HepG2 (cell line): Measurements from ENCODE around the gene METTL2A. TPM values are rescaled to one million over a fixed set of nuclear protein-coding genes. Genes with fewer than 3 reads are reported as not detected.

Source experiments
- ASH2L ChIP-seq: fragments of 300-600, 200-600 bp; sonication (generic); IDR thresholded peaks from 2 replicates; pipeline ENCODE4 v1.7.0; 2017; ENCODE audit warnings: low read depth, mild to moderate bottlenecking, moderate library complexity, mixed read lengths, low read length; ENCODE audit not compliant: insufficient read length
- CBX1 ChIP-seq: IDR thresholded peaks from one replicate; pipeline ENCODE4 v1.6.1; 2016; ENCODE audit warnings: antibody characterized with exemption, low read depth
- DNMT3B ChIP-seq: conservative IDR thresholded peaks from 2 replicates; pipeline ENCODE4 v1.6.1; 2016; ENCODE audit warnings: missing biosample characterization, control low read depth
- FOXC1 ChIP-seq: sonication (generic); formaldehyde crosslinking; IDR thresholded peaks from 2 replicates; pipeline ENCODE4 v1.8.0; 2022; ENCODE audit warnings: mild to moderate bottlenecking, missing genetic modification reagents, borderline replicate concordance
- GABPA ChIP-seq, 2 experiments: IDR thresholded peaks; 2 replicates each; pipeline ENCODE4 v1.6.1; 2011 to 2016; ENCODE audit warnings: low read depth in 2 of 2, low read length in 1 of 2, missing biosample characterization in 1 of 2, missing genetic modification characterization in 1 of 2
- MIER3 ChIP-seq: IDR thresholded peaks from 2 replicates; pipeline ENCODE4 v1.6.1; 2016; ENCODE audit warnings: missing compliant biosample characterization, borderline replicate concordance
- NFKBIZ ChIP-seq: IDR thresholded peaks from 2 replicates; pipeline ENCODE4 v1.6.1; 2018; ENCODE audit warnings: missing genetic modification reagents, missing compliant biosample characterization
- POGZ ChIP-seq: sonication (generic); formaldehyde crosslinking; IDR thresholded peaks from 2 replicates; pipeline ENCODE4 v1.4.0; 2020; ENCODE audit warnings: mild to moderate bottlenecking, missing genetic modification reagents
- SKI ChIP-seq: fragments of 450-650 bp; IDR thresholded peaks from one replicate; pipeline ENCODE4 v1.6.1; 2018; ENCODE audit warnings: mild to moderate bottlenecking; ENCODE audit not compliant: partially characterized antibody
- ZFP90 ChIP-seq: sonication (generic); formaldehyde crosslinking; IDR thresholded peaks from 2 replicates; pipeline ENCODE4 v1.8.0; 2022; ENCODE audit warnings: missing genetic modification reagents, mild to moderate bottlenecking, inconsistent platforms, borderline replicate concordance
- ZNF160 ChIP-seq: sonication (generic); formaldehyde crosslinking; IDR thresholded peaks from 2 replicates; pipeline ENCODE4 v1.8.0; 2022; ENCODE audit warnings: mild to moderate bottlenecking, inconsistent platforms, missing genetic modification reagents
- ZNF546 ChIP-seq: sonication (generic); formaldehyde crosslinking; conservative IDR thresholded peaks from 2 replicates; pipeline ENCODE4 v1.8.1; 2023; ENCODE audit warnings: mild to moderate bottlenecking, missing genetic modification reagents
- ZNF674 ChIP-seq: sonication (generic); formaldehyde crosslinking; IDR thresholded peaks from 2 replicates; pipeline ENCODE4 v1.5.0; 2020; ENCODE audit warnings: low read depth, mild to moderate bottlenecking, missing genetic modification reagents
- ZNF772 ChIP-seq: sonication (generic); formaldehyde crosslinking; IDR thresholded peaks from 2 replicates; pipeline ENCODE4 v1.5.0; 2020; ENCODE audit warnings: mild to moderate bottlenecking, missing genetic modification reagents
- polyA plus RNA-seq, 8 experiments: library from polyadenylated mRNA; depleted of rRNA in 3 of 8; stranded (reverse) in 7 of 8; unstranded in 1 of 8; fragments of >200 nt; fragmentation: Illumina TruSeq in 4 of 8; extraction: Trizol in 4 of 8; gene quantifications; 2 replicates each; pipeline versions ENCODE4 v1.2.1 to v1.2.3, GENCODE V29; 2011 to 2016; ENCODE audit warnings: low read depth in 4 of 8, missing spikeins in 1 of 8, mixed read lengths in 1 of 8; ENCODE audit not compliant: insufficient read depth in 1 of 8
- total RNA-seq, 5 experiments: library from RNA; depleted of rRNA; stranded (reverse); fragments of >200 nt; fragmentation: Illumina TruSeq; extraction: Trizol; gene quantifications; 2 replicates each; pipeline ENCODE4 v1.2.3, GENCODE V29; 2016; ENCODE audit warnings: low read depth in 1 of 5
- TF ChIP-seq, protein P1 (sequence below): conservative IDR thresholded peaks from 2 replicates; pipeline ENCODE4 v1.6.1; 2018; ENCODE audit warnings: missing genetic modification reagents
- TF ChIP-seq, protein P2 (sequence below): sonication (generic); formaldehyde crosslinking; IDR thresholded peaks from 2 replicates; pipeline ENCODE4 v1.8.1; 2023; ENCODE audit warnings: mild to moderate bottlenecking, inconsistent platforms, moderate library complexity, missing genetic modification reagents, borderline replicate concordance
- TF ChIP-seq, protein P3 (sequence below): sonication (generic); formaldehyde crosslinking; IDR thresholded peaks from 2 replicates; pipeline ENCODE4 v1.8.0; 2022; ENCODE audit warnings: missing genetic modification reagents, mild to moderate bottlenecking, inconsistent platforms, borderline replicate concordance
- TF ChIP-seq, protein P4 (sequence below): sonication (generic); formaldehyde crosslinking; IDR thresholded peaks from 2 replicates; pipeline ENCODE4 v1.4.0; 2020; ENCODE audit warnings: mild to moderate bottlenecking, low read depth, missing genetic modification reagents
- TF ChIP-seq, protein P5 (sequence below): sonication (generic); formaldehyde crosslinking; IDR thresholded peaks from 2 replicates; pipeline ENCODE4 v1.4.0; 2020; ENCODE audit warnings: missing genetic modification reagents

The METTL2A gene
- total and polyA plus RNA-seq, 2 of the 13 experiments (the other 11 are each of a cell fraction or from before 2014, with no cell fraction given): 15.6 to 32.3 TPM

DNA sequence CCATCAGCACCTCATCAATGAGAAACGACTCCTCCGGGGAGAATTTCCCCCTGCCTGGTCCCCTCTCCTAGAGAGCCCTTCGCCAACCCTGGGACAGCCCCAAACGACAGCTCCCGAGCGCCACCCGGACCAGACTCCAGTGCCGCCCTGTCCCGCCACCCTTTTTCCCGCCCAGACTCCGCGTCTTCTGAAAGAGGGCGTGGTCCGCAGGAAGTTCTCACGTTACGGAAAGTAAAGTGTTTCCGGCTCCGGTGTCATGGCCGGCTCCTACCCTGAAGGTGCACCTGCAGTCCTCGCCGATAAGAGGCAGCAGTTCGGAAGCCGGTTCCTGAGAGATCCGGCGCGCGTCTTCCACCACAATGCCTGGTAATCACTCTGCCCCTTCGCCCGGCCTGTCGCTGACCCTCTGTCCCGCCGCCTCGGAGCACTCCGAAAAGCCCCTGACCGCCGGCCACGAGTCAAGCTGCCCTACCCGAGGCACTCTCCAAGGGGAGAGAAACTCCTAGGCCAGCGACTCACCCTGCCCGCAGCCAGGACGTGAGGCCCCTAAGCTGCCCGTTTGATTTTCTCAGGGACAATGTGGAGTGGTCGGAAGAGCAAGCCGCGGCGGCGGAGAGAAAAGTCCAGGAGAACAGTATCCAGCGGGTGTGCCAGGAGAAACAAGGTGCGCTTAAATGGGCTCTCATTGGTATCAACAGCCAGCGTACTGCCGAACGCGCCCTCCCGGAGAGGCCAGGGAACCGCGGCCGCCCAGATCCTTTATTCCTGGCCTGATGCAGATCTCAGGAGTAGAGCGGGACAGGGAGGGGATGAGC is at the start of gene METTL2A (continued):
- TF ChIP-seq ASH2L (peak; percentile 88), MIER3 (CRISPR knock-in tag) (peak; percentile 58; the same call in 1 of the 2 replicates), ZNF674 (CRISPR knock-in tag) (0 out of 2 replicates have a peak, but pooled peaks have one; percentile 58), CBX1 (peak; percentile 94), GABPA (IDR thresholded peaks at IDR 0.05; ENCODE audit: low read depth, low read length) (peak; percentile 86), GABPA (CRISPR knock-in tag; IDR thresholded peaks at IDR 0.05; ENCODE audit: low read depth) (peak; percentile 97), POGZ (CRISPR knock-in tag) (peak; percentile 95), ZNF546 (peak; percentile 89; the same call in 1 of the 2 replicates), FOXC1 (CRISPR knock-in tag) (peak; percentile 87; the same call in 1 of the 2 replicates), DNMT3B (CRISPR knock-in tag) (peak; percentile 63; the same call in 1 of the 2 replicates), NFKBIZ (CRISPR knock-in tag) (peak; percentile 49; the same call in 1 of the 2 replicates), ZNF772 (CRISPR knock-in tag) (peak; percentile 95; the same call in 1 of the 2 replicates), ZFP90 (CRISPR knock-in tag) (peak; percentile 78; the same call in 1 of the 2 replicates), SKI (peak; percentile 67), ZNF160 (peak; percentile 49; the same call in 1 of the 2 replicates)
- TF ChIP-seq, protein P1, sequence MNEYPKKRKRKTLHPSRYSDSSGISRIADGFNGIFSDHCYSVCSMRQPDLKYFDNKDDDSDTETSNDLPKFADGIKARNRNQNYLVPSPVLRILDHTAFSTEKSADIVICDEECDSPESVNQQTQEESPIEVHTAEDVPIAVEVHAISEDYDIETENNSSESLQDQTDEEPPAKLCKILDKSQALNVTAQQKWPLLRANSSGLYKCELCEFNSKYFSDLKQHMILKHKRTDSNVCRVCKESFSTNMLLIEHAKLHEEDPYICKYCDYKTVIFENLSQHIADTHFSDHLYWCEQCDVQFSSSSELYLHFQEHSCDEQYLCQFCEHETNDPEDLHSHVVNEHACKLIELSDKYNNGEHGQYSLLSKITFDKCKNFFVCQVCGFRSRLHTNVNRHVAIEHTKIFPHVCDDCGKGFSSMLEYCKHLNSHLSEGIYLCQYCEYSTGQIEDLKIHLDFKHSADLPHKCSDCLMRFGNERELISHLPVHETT (CRISPR knock-in tag): peak; percentile 71; the same call in 1 of the 2 replicates
- TF ChIP-seq, protein P2, sequence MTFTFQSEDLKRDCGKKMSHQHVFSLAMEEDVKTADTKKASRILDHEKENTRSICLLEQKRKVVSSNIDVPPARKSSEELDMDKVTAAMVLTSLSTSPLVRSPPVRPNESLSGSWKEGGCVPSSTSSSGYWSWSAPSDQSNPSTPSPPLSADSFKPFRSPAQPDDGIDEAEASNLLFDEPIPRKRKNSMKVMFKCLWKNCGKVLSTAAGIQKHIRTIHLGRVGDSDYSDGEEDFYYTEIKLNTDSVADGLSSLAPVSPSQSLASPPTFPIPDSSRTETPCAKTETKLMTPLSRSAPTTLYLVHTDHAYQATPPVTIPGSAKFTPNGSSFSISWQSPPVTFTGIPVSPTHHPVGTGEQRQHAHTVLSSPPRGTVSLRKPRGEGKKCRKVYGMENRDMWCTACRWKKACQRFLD: peak; percentile 83; the same call in 1 of the 2 replicates
- TF ChIP-seq, protein P3, sequence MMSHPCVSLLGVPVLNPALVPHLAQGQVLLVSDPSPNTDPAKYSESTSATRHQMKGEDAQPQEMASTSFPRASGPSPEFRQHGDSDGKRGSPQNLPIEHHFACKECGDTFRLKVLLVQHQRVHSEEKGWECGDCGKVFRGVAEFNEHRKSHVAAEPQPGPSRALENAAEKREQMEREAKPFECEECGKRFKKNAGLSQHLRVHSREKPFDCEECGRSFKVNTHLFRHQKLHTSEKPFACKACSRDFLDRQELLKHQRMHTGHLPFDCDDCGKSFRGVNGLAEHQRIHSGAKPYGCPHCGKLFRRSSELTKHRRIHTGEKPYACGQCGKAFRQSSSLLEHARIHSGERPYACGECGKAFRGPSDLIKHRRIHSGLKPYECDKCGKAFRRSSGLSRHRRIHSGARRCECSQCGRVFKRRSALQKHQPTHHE (CRISPR knock-in tag): peak; percentile 55; the same call in 1 of the 2 replicates
- TF ChIP-seq, protein P4, sequence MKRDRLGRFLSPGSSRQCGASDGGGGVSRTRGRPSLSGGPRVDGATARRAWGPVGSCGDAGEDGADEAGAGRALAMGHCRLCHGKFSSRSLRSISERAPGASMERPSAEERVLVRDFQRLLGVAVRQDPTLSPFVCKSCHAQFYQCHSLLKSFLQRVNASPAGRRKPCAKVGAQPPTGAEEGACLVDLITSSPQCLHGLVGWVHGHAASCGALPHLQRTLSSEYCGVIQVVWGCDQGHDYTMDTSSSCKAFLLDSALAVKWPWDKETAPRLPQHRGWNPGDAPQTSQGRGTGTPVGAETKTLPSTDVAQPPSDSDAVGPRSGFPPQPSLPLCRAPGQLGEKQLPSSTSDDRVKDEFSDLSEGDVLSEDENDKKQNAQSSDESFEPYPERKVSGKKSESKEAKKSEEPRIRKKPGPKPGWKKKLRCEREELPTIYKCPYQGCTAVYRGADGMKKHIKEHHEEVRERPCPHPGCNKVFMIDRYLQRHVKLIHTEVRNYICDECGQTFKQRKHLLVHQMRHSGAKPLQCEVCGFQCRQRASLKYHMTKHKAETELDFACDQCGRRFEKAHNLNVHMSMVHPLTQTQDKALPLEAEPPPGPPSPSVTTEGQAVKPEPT (CRISPR knock-in tag): peak; percentile 86; the same call in 1 of the 2 replicates
- TF ChIP-seq, protein P5, sequence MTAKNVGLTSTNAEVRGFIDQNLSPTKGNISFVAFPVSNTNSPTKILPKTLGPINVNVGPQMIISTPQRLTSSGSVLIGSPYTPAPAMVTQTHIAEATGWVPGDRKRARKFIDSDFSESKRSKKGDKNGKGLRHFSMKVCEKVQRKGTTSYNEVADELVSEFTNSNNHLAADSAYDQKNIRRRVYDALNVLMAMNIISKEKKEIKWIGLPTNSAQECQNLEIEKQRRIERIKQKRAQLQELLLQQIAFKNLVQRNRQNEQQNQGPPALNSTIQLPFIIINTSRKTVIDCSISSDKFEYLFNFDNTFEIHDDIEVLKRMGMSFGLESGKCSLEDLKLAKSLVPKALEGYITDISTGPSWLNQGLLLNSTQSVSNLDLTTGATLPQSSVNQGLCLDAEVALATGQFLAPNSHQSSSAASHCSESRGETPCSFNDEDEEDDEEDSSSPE (CRISPR knock-in tag): peak; percentile 99
